Upper lobe of left lung (tissue), 4 donors: ENCODE results near the gene SUCLG2.

Source experiments
- CTCF ChIP-seq, 6 experiments: fragments of 450-650 bp in 4 of 6; fragments of 200-600 bp in 2 of 6; sonication (generic) in 2 of 6; IDR thresholded peaks; one replicate each; pipeline ENCODE4 v1.5.1; 2016 to 2019; ENCODE audit warnings: antibody characterized with exemption in 6 of 6
- EP300 ChIP-seq, 4 donors: sonication (generic); formaldehyde crosslinking; IDR thresholded peaks; one replicate each; pipeline ENCODE4 v1.5.1; 2017; ENCODE audit warnings: antibody characterized with exemption in 4 of 4, control low read depth in 2 of 4
- POLR2A ChIP-seq, 4 donors: fragments of 450-650 bp; IDR thresholded peaks; one replicate each; pipeline ENCODE4 v1.5.1; 2016 to 2017; ENCODE audit warnings: antibody characterized with exemption in 4 of 4, mild to moderate bottlenecking in 2 of 4
- POLR2AphosphoS5 ChIP-seq, 2 donors: sonication (generic); formaldehyde crosslinking; IDR thresholded peaks; one replicate each; pipeline ENCODE4 v1.5.1; 2017; ENCODE audit warnings: antibody characterized with exemption in 2 of 2

- TF ChIP-seq CTCF (IDR thresholded peaks at IDR 0.05) (no peak), POLR2AphosphoS5 (IDR thresholded peaks at IDR 0.05) (no peak), EP300 (IDR thresholded peaks at IDR 0.05) (no peak), POLR2A (IDR thresholded peaks at IDR 0.05) (no peak)
Measured at GRCh38 chr3:67334588-67334987, 319.8 kb downstream of the SUCLG2 start.
